OCI-LY1 (cell line): Measurements from ENCODE around the gene ZBTB20.

Experiments used
- H2AFZ ChIP-seq: fragments of 200-600 bp; sonication (generic), shearing (Covaris generic); 2 replicates; pipeline ENCODE4 v1.6.0; 2014; ENCODE audit warnings: antibody characterized with exemption, mild to moderate bottlenecking, low read length
- H3F3A ChIP-seq: fragments of 200-600 bp; sonication (generic), shearing (Covaris generic); 2 replicates; pipeline ENCODE4 v1.6.0; 2014; ENCODE audit warnings: mild to moderate bottlenecking, antibody characterized with exemption, low read length, moderate library complexity; ENCODE audit not compliant: insufficient read depth
- H3K27ac ChIP-seq: fragments of 200-600 bp; sonication (generic); 2 replicates; pipeline ENCODE4 v1.5.1; 2014; ENCODE audit warnings: low read length, mixed run types, mild to moderate bottlenecking, low read depth; ENCODE audit not compliant: poor library complexity, severe bottlenecking
- H3K27me3 ChIP-seq: fragments of 200-600 bp; sonication (generic); 2 replicates; pipeline ENCODE4 v1.6.0; 2014; ENCODE audit warnings: antibody characterized with exemption, mild to moderate bottlenecking, low read length, moderate library complexity; ENCODE audit not compliant: insufficient read depth
- H3K36me3 ChIP-seq: fragments of 200-600 bp; sonication (generic); 2 replicates; pipeline ENCODE4 v1.6.1; 2014; ENCODE audit warnings: mild to moderate bottlenecking, antibody characterized with exemption, low read length, moderate library complexity, mixed read lengths; ENCODE audit not compliant: insufficient read depth
- H3K4me1 ChIP-seq: fragments of 200-600 bp; sonication (generic); 2 replicates; pipeline ENCODE4 v1.5.1; 2014; ENCODE audit warnings: mild to moderate bottlenecking, low read length, moderate library complexity; ENCODE audit not compliant: insufficient read depth, severe bottlenecking
- H3K4me2 ChIP-seq: fragments of 200-600 bp; sonication (generic), shearing (Covaris generic); 2 replicates; pipeline ENCODE4 v1.6.1; 2014; ENCODE audit warnings: low read length
- H3K4me3 ChIP-seq: fragments of 200-600 bp; sonication (generic); 2 replicates; pipeline ENCODE4 v1.5.1; 2014; ENCODE audit warnings: low read length, low read depth, mild to moderate bottlenecking, mixed read lengths; ENCODE audit not compliant: poor library complexity, severe bottlenecking
- H3K79me2 ChIP-seq: fragments of 200-600 bp; shearing (Covaris generic); 2 replicates; pipeline ENCODE4 v1.6.1; 2016; ENCODE audit warnings: mixed run types, low read length, mixed read lengths; ENCODE audit not compliant: insufficient read depth
- H3K9ac ChIP-seq: fragments of 200-600 bp; sonication (generic), shearing (Covaris generic); 2 replicates; pipeline ENCODE4 v1.6.1; 2014; ENCODE audit warnings: mild to moderate bottlenecking, low read length, mixed read lengths
- H3K9me2 ChIP-seq: fragments of 200-600 bp; sonication (generic), shearing (Covaris generic); 2 replicates; pipeline ENCODE4 v1.6.1; 2014; ENCODE audit warnings: low read depth, mild to moderate bottlenecking, low read length, mixed read lengths
- H3K9me3 ChIP-seq: fragments of 200-600 bp; shearing (Covaris generic); 2 replicates; pipeline ENCODE4 v1.6.1; 2014; ENCODE audit warnings: low read length, mixed read lengths
- H4K20me1 ChIP-seq: fragments of 200-600 bp; sonication (generic), shearing (Covaris generic); 2 replicates; pipeline ENCODE4 v1.6.0; 2016; ENCODE audit warnings: mild to moderate bottlenecking, low read length; ENCODE audit not compliant: insufficient read depth
- EZH2 ChIP-seq: fragments of 200-600 bp; sonication (generic), shearing (Covaris generic); IDR thresholded peaks from 2 replicates; pipeline ENCODE4 v1.8.0; 2017; ENCODE audit warnings: borderline replicate concordance, mixed run types, mild to moderate bottlenecking, antibody characterized with exemption, low read length, moderate library complexity, mixed read lengths
- TF ChIP-seq, protein P1 (sequence below): fragments of 200-600 bp; sonication (generic), shearing (Covaris generic); IDR thresholded peaks from 2 replicates; pipeline ENCODE4 v1.5.1; 2017; ENCODE audit warnings: mild to moderate bottlenecking, antibody characterized with exemption, low read length, moderate library complexity, mixed read lengths

Gene ZBTB20

DNA sequence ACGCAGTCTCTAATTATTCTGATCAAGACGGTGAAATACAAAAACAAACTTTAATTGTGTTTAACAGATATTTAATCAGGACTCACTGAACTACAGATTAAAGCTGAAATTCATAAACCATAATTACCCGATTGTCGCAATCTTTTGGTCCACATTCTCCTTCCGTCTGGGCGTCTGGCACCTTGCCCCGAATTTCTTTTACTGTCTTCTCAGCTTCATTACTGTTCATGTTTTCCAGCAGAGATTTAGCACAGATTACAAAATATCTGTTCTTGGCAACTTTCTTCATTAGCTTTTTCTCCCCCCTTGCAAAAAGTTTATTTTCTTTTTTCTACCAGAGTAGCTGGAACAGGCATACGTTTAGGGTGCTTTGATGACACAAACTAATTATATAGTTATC, 581.9 kb downstream of the ZBTB20 start:
- Histone ChIP-seq H3K27ac (no peak overlapping the region), H3K9me3 (no peaks in the 10 kb centered on the region), H3K79me2 (no peaks in the 10 kb centered on the region), H3F3A (no peaks in the 10 kb centered on the region), H2AFZ (no peak overlapping the region), H3K36me3 (no peaks in the 10 kb centered on the region), H3K4me1 (no peaks in the 10 kb centered on the region), H4K20me1 (no peaks in the 10 kb centered on the region), H3K27me3 (no peaks in the 10 kb centered on the region), H3K9me2 (no peaks in the 10 kb centered on the region), H3K4me3 (no peak overlapping the region), H3K9ac (no peak overlapping the region), H3K4me2 (no peak overlapping the region)
- TF ChIP-seq, protein P1, sequence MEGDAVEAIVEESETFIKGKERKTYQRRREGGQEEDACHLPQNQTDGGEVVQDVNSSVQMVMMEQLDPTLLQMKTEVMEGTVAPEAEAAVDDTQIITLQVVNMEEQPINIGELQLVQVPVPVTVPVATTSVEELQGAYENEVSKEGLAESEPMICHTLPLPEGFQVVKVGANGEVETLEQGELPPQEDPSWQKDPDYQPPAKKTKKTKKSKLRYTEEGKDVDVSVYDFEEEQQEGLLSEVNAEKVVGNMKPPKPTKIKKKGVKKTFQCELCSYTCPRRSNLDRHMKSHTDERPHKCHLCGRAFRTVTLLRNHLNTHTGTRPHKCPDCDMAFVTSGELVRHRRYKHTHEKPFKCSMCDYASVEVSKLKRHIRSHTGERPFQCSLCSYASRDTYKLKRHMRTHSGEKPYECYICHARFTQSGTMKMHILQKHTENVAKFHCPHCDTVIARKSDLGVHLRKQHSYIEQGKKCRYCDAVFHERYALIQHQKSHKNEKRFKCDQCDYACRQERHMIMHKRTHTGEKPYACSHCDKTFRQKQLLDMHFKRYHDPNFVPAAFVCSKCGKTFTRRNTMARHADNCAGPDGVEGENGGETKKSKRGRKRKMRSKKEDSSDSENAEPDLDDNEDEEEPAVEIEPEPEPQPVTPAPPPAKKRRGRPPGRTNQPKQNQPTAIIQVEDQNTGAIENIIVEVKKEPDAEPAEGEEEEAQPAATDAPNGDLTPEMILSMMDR = no peak
- no peak for TF ChIP-seq EZH2

DNA sequence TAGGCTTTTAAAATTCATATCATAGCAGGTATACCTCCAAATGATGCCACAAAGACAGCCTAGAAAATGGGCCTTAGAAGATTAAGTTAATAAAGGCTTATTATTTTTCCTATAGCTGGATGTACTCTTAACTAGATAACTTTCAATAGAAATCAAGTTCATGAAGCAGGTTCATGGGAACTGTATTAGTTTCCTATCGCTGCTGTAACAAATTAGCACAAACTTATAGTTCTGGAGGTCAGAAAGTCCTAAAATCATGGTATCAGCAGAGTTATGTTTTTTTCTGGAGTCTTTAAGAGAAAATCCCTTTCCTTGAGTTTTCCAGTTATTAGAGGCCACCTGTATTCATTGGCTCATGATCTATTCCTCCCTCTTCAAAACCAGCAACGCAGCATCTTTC, 583.4 kb downstream of the ZBTB20 start:
- no peaks in the 10 kb centered on the region for H4K20me1 ChIP-seq
- no peaks in the 10 kb centered on the region for H3K27me3 ChIP-seq
- H2AFZ ChIP-seq = no peak overlapping the region
- H3K4me3 ChIP-seq = no peak overlapping the region
- no peak overlapping the region for H3K9ac ChIP-seq
- no peaks in the 10 kb centered on the region for H3F3A ChIP-seq
- H3K4me1 ChIP-seq = no peaks in the 10 kb centered on the region
- no peak overlapping the region for H3K4me2 ChIP-seq
- no peaks in the 10 kb centered on the region for H3K79me2 ChIP-seq
- no peaks in the 10 kb centered on the region for H3K9me3 ChIP-seq
- no peaks in the 10 kb centered on the region for H3K36me3 ChIP-seq
- TF ChIP-seq EZH2 = no peak
- TF ChIP-seq, protein P1 = no peak
- no peaks in the 10 kb centered on the region for H3K9me2 ChIP-seq
- no peak overlapping the region for H3K27ac ChIP-seq

DNA sequence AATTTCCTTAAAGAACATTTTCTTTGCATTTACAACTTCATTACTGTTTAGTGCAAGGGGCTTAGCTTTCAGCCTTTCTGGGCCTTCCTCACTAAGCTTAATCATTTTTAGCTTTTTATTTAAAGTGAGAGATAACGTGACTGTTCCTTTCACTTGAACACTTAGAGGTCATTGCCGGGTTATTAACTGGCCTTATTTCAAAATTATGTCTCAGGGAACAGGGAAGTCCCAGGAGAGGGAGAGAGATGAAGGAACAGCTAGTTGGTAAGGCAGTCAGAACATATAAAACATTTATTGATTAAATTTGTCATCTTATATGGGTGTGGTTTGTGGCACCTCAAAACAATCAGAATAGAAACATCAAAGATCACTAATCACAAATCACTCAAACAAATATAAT, 584.5 kb downstream of the ZBTB20 start:
- Histone ChIP-seq H3K4me2 (no peak overlapping the region), H3K79me2 (no peaks in the 10 kb centered on the region), H3F3A (no peaks in the 10 kb centered on the region), H3K9ac (no peak overlapping the region), H3K27me3 (no peaks in the 10 kb centered on the region), H3K9me3 (no peaks in the 10 kb centered on the region), H3K9me2 (no peaks in the 10 kb centered on the region), H4K20me1 (no peaks in the 10 kb centered on the region), H3K36me3 (no peaks in the 10 kb centered on the region), H2AFZ (no peak overlapping the region), H3K4me1 (no peaks in the 10 kb centered on the region), H3K27ac (no peak overlapping the region), H3K4me3 (no peak overlapping the region)
- TF ChIP-seq, protein P1 = no peak
- no peak for TF ChIP-seq EZH2
